Spleen (tissue), 7 donors: Measurements from ENCODE around the gene PLCH1.

Experiments used
- POLR2A ChIP-seq, 3 donors: fragments of 450-650 bp; IDR thresholded peaks; one replicate each; pipeline ENCODE4 v1.5.1; 2017; ENCODE audit warnings: antibody characterized with exemption in 3 of 3, mild to moderate bottlenecking in 1 of 3
- POLR2AphosphoS5 ChIP-seq, 3 donors: sonication (generic); formaldehyde crosslinking; IDR thresholded peaks; one replicate each; pipeline ENCODE4 v1.5.1; 2017; ENCODE audit warnings: antibody characterized with exemption in 3 of 3
- TF ChIP-seq, protein P1 (sequence below), 11 experiments: fragments of 200-600 bp in 7 of 11; fragments of 450-650 bp in 4 of 11; sonication (generic) in 4 of 11; IDR thresholded peaks in 8 of 11; conservative IDR thresholded peaks in 3 of 11; 1 replicate in 7 of 11; 2 replicates in 4 of 11; pipeline versions ENCODE4 v1.4.0 to v1.8.0; 2016 to 2021; ENCODE audit warnings: antibody characterized with exemption in 11 of 11, inconsistent platforms in 4 of 11, mild to moderate bottlenecking in 1 of 11
- donor health status: DM: no; HTN: no; CAD: no; lungs with moderate emphysema.
- donor health status: DM: no; HTN: no; CAD: no.
- donor health status: DM: no; HTN: no; CAD: no.

DNA sequence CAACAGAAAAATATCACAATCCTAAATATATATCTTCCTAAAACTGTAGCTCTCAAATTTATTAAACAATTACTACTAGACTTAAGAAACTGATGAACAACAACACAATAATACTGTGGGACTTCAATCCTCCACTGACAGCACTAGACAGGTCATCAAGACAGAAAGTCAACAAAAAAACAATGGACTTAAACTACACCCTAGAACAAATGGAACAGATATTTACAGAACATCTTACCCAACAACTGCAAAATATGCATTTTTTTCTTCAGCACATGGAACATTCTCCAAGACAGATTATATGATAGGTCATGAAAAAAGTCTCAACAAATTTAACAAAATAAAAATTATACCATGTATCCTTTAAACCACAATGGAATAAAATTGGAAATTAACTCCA lies 133.4 kb downstream of the PLCH1 start:
- TF ChIP-seq, protein P1, sequence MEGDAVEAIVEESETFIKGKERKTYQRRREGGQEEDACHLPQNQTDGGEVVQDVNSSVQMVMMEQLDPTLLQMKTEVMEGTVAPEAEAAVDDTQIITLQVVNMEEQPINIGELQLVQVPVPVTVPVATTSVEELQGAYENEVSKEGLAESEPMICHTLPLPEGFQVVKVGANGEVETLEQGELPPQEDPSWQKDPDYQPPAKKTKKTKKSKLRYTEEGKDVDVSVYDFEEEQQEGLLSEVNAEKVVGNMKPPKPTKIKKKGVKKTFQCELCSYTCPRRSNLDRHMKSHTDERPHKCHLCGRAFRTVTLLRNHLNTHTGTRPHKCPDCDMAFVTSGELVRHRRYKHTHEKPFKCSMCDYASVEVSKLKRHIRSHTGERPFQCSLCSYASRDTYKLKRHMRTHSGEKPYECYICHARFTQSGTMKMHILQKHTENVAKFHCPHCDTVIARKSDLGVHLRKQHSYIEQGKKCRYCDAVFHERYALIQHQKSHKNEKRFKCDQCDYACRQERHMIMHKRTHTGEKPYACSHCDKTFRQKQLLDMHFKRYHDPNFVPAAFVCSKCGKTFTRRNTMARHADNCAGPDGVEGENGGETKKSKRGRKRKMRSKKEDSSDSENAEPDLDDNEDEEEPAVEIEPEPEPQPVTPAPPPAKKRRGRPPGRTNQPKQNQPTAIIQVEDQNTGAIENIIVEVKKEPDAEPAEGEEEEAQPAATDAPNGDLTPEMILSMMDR (IDR thresholded peaks at IDR 0.05 in 8 of 11, conservative IDR thresholded peaks at IDR 0.05 in 3 of 11): no peak
- TF ChIP-seq POLR2AphosphoS5 (IDR thresholded peaks at IDR 0.05) (no peak), POLR2A (IDR thresholded peaks at IDR 0.05) (no peak)
